ENCODE measurements around the gene GABPB2. TPM values are rescaled to one million over a fixed set of nuclear protein-coding genes. Genes with fewer than 3 reads are reported as not detected.

Gene GABPB2
- total RNA-seq, 2 experiments from 2014 or later = 17.9 to 19.1 TPM

DNA sequence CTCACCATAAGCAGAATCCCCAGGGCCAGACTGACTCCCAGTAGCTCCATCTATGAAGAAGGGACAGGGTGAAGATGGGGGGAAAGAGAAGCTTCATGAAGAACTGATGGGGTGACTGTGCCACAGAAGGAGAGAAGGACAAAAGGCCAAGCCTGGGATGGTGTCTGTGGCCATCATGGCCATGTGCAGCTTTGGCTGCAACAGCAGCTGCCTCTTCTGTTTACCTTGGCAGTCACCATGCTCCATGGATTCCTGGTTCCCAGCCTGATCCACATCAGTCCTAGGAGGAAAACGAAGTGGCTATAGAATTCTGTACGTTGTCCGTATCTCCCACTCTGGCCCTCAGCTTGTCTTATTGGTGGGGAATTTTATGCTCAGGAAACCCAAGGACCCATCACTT lies 63.8 kb downstream of the GABPB2 start:
- no peaks in the 10 kb centered on the region for H3K27me3 Mint-ChIP-seq
- DNase-seq = no peak
- peaks cover 12% of the 10 kb centered on the region for H3K4me1 Mint-ChIP-seq
- no peak overlapping the region for H3K4me3 Mint-ChIP-seq
- H3K27ac Mint-ChIP-seq = no peak overlapping the region
- H3K9me3 Mint-ChIP-seq = no peaks in the 10 kb centered on the region
- H3K36me3 Mint-ChIP-seq = no peaks in the 10 kb centered on the region

DNA sequence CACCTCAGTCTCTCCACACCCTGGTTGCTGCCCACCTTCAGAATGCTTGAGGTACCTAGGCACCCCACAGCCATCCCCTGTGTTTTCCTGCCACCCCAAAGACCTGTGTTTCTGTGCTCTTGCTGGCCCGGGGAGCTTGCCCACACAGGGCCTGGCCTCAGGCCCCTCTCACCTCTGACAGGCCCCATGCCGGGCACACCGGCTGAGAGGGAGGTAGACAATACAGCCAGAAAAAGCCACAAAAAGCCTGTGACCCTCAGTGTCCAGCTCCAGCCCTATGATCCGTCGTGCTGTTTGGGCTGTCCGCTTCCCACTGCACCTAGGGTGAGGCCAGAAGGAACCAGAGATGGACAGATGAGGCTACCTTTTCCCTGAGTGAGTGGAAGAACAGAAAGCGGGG lies 64.4 kb downstream of the GABPB2 start:
- H3K36me3 Mint-ChIP-seq = no peaks in the 10 kb centered on the region
- no peak overlapping the region for H3K27ac Mint-ChIP-seq
- no peak for DNase-seq
- no peak overlapping the region for H3K4me3 Mint-ChIP-seq
- peaks cover 12% of the 10 kb centered on the region for H3K4me1 Mint-ChIP-seq
- H3K9me3 Mint-ChIP-seq = no peaks in the 10 kb centered on the region
- H3K27me3 Mint-ChIP-seq = no peaks in the 10 kb centered on the region

DNA sequence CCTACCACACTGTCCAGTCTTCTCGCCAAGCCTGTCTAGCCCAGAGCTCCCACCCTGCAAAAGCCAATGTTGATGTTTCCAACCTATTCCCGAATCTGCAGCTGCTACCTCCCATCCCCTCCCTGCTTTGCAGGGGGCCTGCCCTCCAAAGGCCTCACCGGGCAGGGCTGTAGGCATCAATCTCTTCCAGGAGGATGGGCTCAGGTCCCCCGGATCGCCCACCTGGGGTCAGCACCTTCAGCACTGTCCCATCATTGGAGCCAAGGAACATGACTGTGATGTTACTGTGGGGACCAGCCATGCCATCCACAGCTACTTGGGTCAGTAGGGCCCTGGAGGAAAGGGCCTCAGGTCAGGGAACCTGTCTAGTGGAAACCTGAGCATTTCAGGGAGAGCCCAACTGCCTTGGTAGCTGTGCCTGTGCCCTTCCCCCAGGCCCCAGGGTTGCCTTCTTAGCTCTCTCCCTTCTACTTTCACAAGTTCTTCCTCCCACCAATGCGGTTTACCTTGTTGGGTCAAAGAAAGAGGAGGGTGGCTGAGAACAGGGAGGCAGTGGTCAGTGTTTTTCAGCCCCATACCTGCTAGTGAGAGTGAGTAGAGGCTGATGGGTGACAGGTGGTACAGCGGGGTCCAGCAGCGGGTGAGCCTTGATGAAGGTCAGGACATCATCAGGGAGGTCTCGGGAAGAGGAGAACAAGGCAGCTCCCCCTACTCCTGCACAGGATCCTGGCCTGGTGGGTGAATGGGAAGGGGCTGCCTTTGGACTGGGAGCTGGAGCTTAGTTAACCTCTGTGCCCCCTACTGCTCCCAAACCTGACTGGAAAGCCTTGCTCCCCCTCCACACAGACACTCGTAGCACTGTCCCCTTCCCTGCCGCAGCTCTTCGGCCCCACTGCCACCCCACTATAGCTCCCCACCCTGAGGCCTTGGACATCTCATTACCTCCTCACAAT lies 65.1 kb downstream of the GABPB2 start:
- H3K27ac Mint-ChIP-seq = no peak overlapping the region
- no peak for DNase-seq
- peaks cover 9% of the 10 kb centered on the region for H3K4me1 Mint-ChIP-seq
- no peaks in the 10 kb centered on the region for H3K9me3 Mint-ChIP-seq
- H3K36me3 Mint-ChIP-seq = no peaks in the 10 kb centered on the region
- H3K4me3 Mint-ChIP-seq = no peak overlapping the region
- H3K27me3 Mint-ChIP-seq = no peaks in the 10 kb centered on the region

DNA sequence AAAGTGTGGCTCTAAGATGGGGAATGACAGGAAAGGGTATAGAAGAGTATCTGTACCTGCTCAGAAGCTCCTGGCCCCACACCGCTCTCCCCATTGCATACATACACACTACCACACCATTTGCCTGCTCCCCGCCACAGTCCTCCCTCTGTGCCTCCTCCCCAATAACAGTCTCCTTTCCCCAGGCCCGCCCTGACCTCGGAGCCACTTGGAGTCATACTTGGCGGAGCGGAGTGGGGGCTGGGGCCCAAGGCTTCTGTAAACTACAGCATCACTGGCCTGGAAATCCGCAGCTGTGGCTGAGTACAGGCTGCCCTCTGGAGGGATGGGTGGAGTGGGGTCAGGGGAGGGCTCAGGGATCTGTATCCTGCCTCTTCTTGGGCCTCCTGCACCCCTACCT lies 67.2 kb downstream of the GABPB2 start:
- Mint-ChIP-seq H3K4me1 (no peaks in the 10 kb centered on the region), H3K27me3 (no peaks in the 10 kb centered on the region), H3K27ac (no peak overlapping the region), H3K9me3 (no peaks in the 10 kb centered on the region), H3K4me3 (no peak overlapping the region), H3K36me3 (no peaks in the 10 kb centered on the region)
- no peak for DNase-seq

DNA sequence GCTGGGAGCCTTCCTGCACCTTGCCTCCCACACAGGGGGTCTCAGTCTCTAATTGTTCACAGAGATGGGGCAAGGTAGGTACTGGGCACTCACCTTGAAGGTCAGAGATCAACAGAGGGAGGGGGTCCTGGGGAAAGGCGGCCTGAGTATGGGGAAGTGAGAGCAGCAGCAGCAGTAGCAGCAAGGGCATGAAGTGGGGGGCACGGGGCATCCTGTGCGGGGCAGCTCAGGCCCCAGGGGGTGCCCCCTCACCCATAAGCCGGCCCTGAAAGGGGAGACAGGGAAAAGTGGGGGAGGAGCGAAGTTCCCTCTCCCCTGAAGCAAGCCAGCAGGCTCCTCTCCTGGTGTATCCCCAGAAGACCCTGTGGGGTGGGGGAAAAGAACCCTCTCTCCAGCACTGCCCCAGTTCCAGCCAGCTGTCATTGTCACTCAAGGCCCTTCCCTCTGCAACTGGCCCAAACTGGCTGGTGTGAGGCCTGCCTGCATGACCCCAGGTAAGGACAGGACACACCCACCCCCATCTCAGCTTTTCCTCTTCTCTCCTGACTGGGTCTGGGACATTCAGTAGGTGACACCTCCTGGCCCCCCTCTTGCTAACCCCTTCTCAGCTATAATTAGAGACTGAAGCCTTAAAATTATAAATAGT lies 72.0 kb downstream of the GABPB2 start:
- H3K4me3 Mint-ChIP-seq = no peak overlapping the region
- no peak for DNase-seq
- H3K27me3 Mint-ChIP-seq = peaks cover 6% of the 10 kb centered on the region
- no peak overlapping the region for H3K27ac Mint-ChIP-seq
- H3K9me3 Mint-ChIP-seq = no peaks in the 10 kb centered on the region
- H3K4me1 Mint-ChIP-seq = peaks cover 4% of the 10 kb centered on the region
- H3K36me3 Mint-ChIP-seq = no peaks in the 10 kb centered on the region

DNA sequence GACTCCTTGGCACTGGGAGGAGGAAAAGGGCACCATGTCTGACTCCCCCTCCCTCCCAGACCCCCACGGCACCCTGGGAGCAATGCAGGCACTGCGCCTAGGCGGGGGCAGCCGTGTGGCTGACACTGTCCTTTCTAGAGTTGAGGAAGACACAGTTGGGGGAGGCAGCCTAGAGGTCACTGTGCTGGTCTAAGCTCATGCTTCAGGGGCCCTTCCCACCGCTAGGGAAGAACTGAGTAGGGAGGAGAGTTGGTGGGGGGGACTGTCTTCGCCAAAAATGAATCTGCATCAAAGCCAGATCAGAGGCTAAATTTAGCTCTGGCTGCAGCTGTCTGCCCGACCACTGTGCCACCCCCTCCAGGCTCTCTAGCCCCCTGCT lies 72.5 kb downstream of the GABPB2 start:
- H3K4me1 Mint-ChIP-seq = peaks cover 4% of the 10 kb centered on the region
- H3K36me3 Mint-ChIP-seq = no peaks in the 10 kb centered on the region
- no peaks in the 10 kb centered on the region for H3K9me3 Mint-ChIP-seq
- H3K27ac Mint-ChIP-seq = no peak overlapping the region
- H3K27me3 Mint-ChIP-seq = peaks cover 10% of the 10 kb centered on the region
- DNase-seq = no peak
- no peak overlapping the region for H3K4me3 Mint-ChIP-seq

DNA sequence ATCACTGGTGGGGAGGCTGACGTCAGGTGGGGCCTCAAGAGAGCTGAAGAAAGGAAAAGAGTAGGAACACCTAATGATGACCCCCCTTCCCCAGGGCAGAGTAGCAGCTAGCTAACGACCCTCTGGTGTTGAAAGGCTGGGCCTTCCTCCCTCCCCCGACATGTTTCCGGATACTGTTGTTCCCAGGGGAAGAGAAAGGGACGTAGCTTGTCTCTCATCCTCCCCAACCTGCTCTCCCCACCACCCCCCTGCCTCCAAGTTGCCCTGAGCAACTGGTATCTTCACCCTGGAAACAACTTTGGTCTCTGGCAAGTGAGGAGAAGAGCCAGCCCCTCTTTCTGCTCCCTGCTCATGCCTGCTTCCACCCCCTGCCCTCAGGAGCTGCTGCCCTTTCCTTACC lies 73.4 kb downstream of the GABPB2 start:
- Mint-ChIP-seq H3K4me3 (no peak overlapping the region), H3K9me3 (no peaks in the 10 kb centered on the region), H3K4me1 (peaks cover 4% of the 10 kb centered on the region), H3K27me3 (peaks cover 10% of the 10 kb centered on the region), H3K27ac (no peak overlapping the region), H3K36me3 (no peaks in the 10 kb centered on the region)
- DNase-seq = no peak

DNA sequence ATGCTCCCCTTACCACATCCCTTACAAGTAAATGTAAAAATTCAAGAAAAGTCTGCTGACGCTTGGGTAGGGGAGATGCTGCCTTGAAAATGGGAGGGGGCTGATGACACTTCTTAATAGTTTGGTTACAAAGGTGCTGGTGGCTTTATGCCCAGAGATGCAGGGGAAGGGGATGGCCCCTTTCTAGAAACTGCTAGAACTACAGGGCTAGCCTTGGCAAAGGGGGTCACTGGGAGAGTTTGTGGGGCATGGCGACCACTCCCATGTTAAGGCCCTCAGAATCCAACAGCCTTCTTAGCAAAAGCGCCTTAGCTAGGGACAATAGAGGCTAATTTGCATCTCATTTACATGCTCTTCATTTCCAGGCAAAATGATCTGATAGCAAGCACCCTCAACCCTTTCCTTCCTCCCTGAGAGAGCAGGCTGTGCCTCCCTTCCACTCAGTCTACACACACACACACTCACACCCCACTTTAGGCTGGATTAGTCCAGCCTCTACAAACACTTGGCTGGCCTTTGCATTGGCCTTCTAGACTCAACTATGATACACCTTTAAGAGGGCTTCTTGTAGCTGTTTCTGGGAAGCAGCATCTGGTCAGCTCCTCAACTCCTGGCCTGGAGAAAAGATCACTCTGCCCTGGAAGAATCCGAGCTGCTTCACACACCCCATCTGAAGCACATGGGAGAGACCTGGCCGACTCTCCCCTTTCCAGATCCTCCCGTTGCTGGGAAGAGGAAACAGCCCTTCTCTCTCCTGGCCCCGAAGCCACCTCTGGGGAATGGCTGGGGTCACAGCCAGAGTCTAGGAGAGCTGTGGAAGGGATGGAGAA lies 74.1 kb downstream of the GABPB2 start:
- Mint-ChIP-seq H3K27me3 (peaks cover 10% of the 10 kb centered on the region), H3K4me3 (no peak overlapping the region), H3K4me1 (peaks cover 4% of the 10 kb centered on the region), H3K9me3 (no peaks in the 10 kb centered on the region), H3K36me3 (no peaks in the 10 kb centered on the region), H3K27ac (no peak overlapping the region)
- no peak for DNase-seq

DNA sequence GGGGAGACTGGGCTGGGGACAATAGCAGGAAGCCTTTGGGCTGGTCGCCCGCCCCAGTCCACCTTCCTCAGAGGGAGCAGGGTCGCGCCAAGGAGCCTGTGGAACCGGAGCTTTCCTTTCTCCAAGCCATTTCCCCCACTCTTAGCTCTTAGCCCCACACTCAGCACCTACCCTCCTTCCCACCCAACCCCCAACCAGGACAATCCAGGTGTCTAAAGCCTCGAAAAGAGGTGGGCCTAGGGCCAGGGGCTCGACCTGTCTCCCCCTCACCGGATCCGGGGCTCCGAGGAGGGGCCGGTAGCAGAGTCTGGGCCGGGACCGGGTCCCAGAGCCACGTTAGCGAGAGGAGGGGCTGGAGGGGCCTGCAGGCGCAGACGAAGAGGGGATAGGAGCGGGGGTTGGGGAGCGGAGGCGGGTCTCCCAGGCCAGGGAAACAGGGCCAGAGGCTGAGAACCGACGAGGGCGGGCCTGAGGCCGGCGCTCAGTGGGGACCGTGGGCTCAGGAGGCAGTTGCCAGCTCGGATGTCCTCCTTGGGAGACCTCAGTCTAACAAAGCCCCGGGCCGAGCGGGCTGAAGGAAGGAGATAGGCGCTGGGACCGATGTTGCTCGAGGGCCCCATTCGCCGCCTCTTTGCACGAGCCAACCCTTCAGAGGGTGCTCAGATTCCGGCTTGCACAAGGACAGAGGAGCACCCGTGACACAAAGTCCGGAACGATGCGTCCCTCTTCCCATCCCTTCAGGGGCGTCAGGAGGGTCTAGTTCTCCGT lies 74.9 kb downstream of the GABPB2 start:
- Mint-ChIP-seq H3K4me3 (peak overlapping the region; percentile 85), H3K9me3 (no peaks in the 10 kb centered on the region), H3K36me3 (no peaks in the 10 kb centered on the region), H3K27me3 (peaks cover 10% of the 10 kb centered on the region), H3K4me1 (peaks cover 4% of the 10 kb centered on the region), H3K27ac (no peak overlapping the region)
- no peak for DNase-seq

DNA sequence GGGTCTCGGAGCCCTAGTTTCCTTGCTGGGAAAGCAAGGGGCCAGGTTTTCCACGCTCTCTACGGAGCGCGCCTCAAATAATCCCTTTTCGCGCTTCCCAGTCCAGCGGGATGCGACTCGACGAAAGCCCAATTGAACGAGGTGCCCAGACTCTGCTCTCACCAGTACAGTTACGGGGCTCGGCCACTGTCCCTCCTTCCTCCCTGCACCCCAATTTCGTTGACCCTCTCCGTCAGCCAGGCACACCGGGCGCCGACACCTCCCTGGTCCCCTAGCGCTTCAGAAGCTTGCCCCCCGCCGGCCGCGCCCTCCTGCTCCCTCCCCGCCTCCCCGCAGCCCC lies 75.5 kb downstream of the GABPB2 start:
- Mint-ChIP-seq H3K4me3 (peak overlapping the region; percentile 85), H3K27me3 (peaks cover 10% of the 10 kb centered on the region), H3K4me1 (peaks cover 4% of the 10 kb centered on the region), H3K27ac (no peak overlapping the region), H3K9me3 (no peaks in the 10 kb centered on the region), H3K36me3 (no peaks in the 10 kb centered on the region)
- no peak for DNase-seq

DNA sequence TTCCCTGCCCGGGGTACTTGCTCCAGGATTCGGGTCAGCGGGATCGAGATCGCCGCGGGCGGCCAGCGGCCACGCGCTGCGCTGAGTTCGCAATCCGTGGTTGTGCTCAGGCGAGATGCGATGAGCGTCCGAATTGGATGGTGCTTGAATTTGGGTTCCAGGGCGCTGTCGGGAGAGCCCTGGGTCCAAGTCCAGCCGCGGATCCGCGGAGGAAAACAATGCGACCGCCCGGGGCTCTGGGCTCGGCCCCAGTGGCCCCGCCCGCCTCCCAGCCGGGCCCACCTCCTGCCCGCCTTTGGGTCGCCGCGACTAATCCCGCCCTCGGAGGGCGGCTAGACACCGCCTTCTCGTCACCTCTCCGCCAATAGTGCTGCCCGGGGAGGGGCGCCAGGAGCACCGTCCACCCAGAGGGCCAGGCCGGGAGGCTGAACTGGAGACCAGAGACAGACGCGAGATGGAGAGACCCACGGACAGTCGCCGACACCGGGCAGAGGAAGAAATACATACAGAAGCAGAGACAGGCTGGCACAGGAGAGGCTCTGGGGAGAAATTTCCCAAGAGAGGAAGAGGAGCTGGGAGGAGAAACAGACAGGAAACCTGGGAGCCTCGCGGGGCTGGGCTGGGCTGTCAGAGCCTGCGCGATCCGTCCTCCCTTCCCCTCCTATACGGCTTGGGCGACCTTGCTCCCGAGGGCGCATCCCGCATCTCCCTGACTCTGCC lies 76.0 kb downstream of the GABPB2 start, which contains the start of gene SEMA6C:
SEMA6C (minus strand) TSS at position 220 of the 720 bp plus-strand sequence. CDS start 4,010 bp downstream, outside the sequence.
- Mint-ChIP-seq H3K27ac (peak within 1 kb of the TSS; percentile 62), H3K27me3 (peaks cover 10% of the 10 kb centered on the region), H3K4me1 (peaks cover 4% of the 10 kb centered on the region), H3K36me3 (no peaks in the 10 kb centered on the region), H3K4me3 (peak within 1 kb of the TSS; percentile 85), H3K9me3 (no peaks in the 10 kb centered on the region)
- DNase-seq = peak; percentile 91

DNA sequence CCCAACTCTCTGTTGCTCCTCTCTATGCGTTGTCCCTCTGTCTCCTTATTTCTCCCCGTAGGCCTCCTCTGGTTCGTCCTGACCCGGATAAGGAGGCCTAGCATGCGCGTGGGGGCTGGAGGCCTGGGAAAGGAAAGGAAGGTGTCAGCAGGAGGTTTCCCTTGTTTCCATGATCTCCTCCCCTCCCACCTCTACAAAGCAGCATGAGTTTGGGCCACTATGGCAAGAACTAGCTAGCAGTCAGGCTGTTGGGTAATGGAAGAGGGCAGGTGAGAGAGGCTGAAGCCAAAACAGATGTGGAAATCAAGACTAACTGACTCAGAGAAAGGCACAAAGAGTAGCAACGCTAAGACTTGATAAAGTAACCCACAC lies 76.6 kb downstream of the GABPB2 start:
- Mint-ChIP-seq H3K4me1 (peaks cover 4% of the 10 kb centered on the region), H3K4me3 (peak overlapping the region; percentile 85), H3K27ac (no peak overlapping the region), H3K9me3 (no peaks in the 10 kb centered on the region), H3K27me3 (peaks cover 10% of the 10 kb centered on the region), H3K36me3 (no peaks in the 10 kb centered on the region)
- DNase-seq = no peak

DNA sequence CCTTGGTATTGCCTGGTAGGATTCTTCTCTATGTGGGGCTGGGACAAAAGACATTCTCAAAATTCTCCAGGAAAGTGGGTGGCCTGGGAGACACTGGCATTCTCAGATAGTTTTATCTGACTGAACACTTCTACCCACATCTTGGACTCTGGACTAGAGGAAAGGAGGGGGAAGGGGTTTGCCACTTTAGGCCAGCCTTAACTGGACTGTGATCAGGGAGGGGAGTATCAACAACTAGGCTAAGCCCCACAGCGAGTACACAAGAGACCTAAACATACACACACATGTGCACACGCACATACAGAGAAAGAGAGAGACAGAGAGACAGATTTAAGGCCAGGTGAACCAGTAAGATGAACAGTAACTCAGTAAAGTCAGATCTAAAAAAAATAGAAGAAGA lies 77.1 kb downstream of the GABPB2 start:
- H3K36me3 Mint-ChIP-seq = no peaks in the 10 kb centered on the region
- H3K27me3 Mint-ChIP-seq = peaks cover 10% of the 10 kb centered on the region
- peaks cover 4% of the 10 kb centered on the region for H3K4me1 Mint-ChIP-seq
- H3K9me3 Mint-ChIP-seq = no peaks in the 10 kb centered on the region
- no peak overlapping the region for H3K27ac Mint-ChIP-seq
- no peak for DNase-seq
- no peak overlapping the region for H3K4me3 Mint-ChIP-seq

DNA sequence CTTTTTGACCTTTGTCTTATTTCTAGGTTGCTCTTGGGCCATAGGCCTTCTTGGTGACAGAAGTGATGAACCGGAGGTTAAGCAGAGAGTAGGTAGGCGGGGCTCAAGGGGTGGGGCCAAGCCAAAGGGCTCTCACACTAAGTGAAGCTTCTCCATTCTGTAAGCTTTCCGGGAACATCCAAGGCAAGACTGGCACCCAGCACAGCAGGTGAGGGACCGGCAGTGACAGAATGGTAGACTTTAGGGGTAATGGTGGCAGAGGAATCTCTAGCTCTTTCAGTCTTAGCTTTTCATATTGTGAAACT lies 85.9 kb downstream of the GABPB2 start, which contains the start of gene TNFAIP8L2:
TNFAIP8L2 (plus strand) TSS at position 135 of the 305 bp plus-strand sequence. CDS start 2,049 bp downstream, outside the sequence.
- Mint-ChIP-seq H3K27me3 (no peaks in the 10 kb centered on the region), H3K9me3 (peaks cover 2% of the 10 kb centered on the region), H3K27ac (peak within 1 kb of the TSS; percentile 94), H3K4me3 (peak within 1 kb of the TSS; percentile 94), H3K4me1 (peaks cover 35% of the 10 kb centered on the region), H3K36me3 (peaks cover 43% of the 10 kb centered on the region)
- peak; percentile 77 for DNase-seq

Data from activated naive CD8-positive, alpha-beta T cell treated with anti-CD3 and anti-CD28 coated beads for 36 hours (primary cell).